ENCODE measurements around the gene ARPC5L. TPM values are rescaled to one million over a fixed set of nuclear protein-coding genes. Genes with fewer than 3 reads are reported as not detected.

ARPC5L gene
- total and polyA plus RNA-seq, 2 of the 13 experiments (the other 11 are each of a cell fraction or from before 2014, with no cell fraction given): 29.9 to 33.8 TPM

DNA sequence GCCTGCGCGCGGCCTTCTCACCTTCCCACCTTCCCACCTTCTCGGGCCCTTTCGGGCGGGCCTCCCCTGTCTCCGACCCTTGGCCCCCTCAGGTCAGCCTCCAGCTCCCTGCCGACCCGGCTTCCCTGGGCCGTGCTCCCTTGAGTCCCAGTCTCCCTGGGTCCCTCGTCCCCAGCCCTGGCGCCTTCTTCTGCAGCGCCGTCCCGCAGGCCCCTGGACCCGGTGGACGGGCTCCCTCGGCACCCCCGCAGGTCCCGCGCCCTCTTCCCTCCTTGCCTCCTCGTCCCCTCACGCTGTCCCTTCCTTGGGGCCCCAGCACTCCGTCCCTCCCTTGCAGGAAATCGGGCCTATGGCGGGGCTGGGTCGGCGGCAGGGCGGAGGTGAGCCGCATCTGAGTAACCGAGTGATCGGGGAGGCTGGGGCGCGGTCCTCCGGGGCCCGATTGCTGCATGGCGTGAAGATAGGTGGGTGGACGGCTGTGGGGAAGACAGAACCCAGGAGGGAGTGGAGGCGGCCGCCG is 7.6 kb downstream of the ARPC5L start (continued):
- TF ChIP-seq, protein P1, sequence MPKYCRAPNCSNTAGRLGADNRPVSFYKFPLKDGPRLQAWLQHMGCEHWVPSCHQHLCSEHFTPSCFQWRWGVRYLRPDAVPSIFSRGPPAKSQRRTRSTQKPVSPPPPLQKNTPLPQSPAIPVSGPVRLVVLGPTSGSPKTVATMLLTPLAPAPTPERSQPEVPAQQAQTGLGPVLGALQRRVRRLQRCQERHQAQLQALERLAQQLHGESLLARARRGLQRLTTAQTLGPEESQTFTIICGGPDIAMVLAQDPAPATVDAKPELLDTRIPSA (CRISPR knock-in tag; IDR thresholded peaks at IDR 0.05; ENCODE audit: borderline replicate concordance): no peak
- TF ChIP-seq MAF1 (CRISPR knock-in tag; IDR thresholded peaks at IDR 0.05; ENCODE audit: borderline replicate concordance): 0 out of 2 replicates have a peak, but pooled peaks have one; percentile 7
- TF ChIP-seq, protein P2, sequence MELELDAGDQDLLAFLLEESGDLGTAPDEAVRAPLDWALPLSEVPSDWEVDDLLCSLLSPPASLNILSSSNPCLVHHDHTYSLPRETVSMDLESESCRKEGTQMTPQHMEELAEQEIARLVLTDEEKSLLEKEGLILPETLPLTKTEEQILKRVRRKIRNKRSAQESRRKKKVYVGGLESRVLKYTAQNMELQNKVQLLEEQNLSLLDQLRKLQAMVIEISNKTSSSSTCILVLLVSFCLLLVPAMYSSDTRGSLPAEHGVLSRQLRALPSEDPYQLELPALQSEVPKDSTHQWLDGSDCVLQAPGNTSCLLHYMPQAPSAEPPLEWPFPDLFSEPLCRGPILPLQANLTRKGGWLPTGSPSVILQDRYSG (CRISPR knock-in tag; IDR thresholded peaks at IDR 0.05): 0 out of 2 replicates have a peak, but pooled peaks have one; percentile 73
- no peak for TF ChIP-seq MYNN (CRISPR knock-in tag; IDR thresholded peaks at IDR 0.05; ENCODE audit: low read depth)
- TF ChIP-seq NKX3-1 (CRISPR knock-in tag; IDR thresholded peaks at IDR 0.05): peak; percentile 15; the same call in 1 of the 2 replicates
- TF ChIP-seq ZBTB7B (CRISPR knock-in tag; IDR thresholded peaks at IDR 0.05): no peak
- TF ChIP-seq MZF1 (CRISPR knock-in tag; IDR thresholded peaks at IDR 0.05; ENCODE audit: borderline replicate concordance): 0 out of 2 replicates have a peak, but pooled peaks have one; percentile 73
- 0 out of 2 replicates have a peak, but pooled peaks have one; percentile 10 for TF ChIP-seq MYC (CRISPR knock-in tag; IDR thresholded peaks at IDR 0.05; ENCODE audit: borderline replicate concordance)
- 0 out of 2 replicates have a peak, but pooled peaks have one; percentile 18 for TF ChIP-seq CENPT (CRISPR knock-in tag; IDR thresholded peaks at IDR 0.05; ENCODE audit: low read depth)
- 0 out of 2 replicates have a peak, but pooled peaks have one; percentile 14 for TF ChIP-seq IRX3 (CRISPR knock-in tag; IDR thresholded peaks at IDR 0.05; ENCODE audit: borderline replicate concordance, low read depth)
- TF ChIP-seq ZNF788 (CRISPR knock-in tag; IDR thresholded peaks at IDR 0.05; ENCODE audit: borderline replicate concordance): 0 out of 2 replicates have a peak, but pooled peaks have one; percentile 27
- no peak for TF ChIP-seq SIX1 (CRISPR knock-in tag; IDR thresholded peaks at IDR 0.05; ENCODE audit: borderline replicate concordance)
- TF ChIP-seq ZNF746 (CRISPR knock-in tag; IDR thresholded peaks at IDR 0.05): 0 out of 2 replicates have a peak, but pooled peaks have one; percentile 6
- TF ChIP-seq MBD4 (IDR thresholded peaks at IDR 0.05; ENCODE audit: borderline replicate concordance, low read length): no peak
- TF ChIP-seq, protein P3, sequence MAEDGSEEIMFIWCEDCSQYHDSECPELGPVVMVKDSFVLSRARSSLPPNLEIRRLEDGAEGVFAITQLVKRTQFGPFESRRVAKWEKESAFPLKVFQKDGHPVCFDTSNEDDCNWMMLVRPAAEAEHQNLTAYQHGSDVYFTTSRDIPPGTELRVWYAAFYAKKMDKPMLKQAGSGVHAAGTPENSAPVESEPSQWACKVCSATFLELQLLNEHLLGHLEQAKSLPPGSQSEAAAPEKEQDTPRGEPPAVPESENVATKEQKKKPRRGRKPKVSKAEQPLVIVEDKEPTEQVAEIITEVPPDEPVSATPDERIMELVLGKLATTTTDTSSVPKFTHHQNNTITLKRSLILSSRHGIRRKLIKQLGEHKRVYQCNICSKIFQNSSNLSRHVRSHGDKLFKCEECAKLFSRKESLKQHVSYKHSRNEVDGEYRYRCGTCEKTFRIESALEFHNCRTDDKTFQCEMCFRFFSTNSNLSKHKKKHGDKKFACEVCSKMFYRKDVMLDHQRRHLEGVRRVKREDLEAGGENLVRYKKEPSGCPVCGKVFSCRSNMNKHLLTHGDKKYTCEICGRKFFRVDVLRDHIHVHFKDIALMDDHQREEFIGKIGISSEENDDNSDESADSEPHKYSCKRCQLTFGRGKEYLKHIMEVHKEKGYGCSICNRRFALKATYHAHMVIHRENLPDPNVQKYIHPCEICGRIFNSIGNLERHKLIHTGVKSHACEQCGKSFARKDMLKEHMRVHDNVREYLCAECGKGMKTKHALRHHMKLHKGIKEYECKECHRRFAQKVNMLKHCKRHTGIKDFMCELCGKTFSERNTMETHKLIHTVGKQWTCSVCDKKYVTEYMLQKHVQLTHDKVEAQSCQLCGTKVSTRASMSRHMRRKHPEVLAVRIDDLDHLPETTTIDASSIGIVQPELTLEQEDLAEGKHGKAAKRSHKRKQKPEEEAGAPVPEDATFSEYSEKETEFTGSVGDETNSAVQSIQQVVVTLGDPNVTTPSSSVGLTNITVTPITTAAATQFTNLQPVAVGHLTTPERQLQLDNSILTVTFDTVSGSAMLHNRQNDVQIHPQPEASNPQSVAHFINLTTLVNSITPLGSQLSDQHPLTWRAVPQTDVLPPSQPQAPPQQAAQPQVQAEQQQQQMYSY (CRISPR knock-in tag; IDR thresholded peaks at IDR 0.05): no peak
- TF ChIP-seq NFE2 (CRISPR knock-in tag; IDR thresholded peaks at IDR 0.05): no peak
- TF ChIP-seq ZMYM3 (CRISPR knock-in tag; IDR thresholded peaks at IDR 0.05): no peak
- TF ChIP-seq GLI4 (CRISPR knock-in tag; IDR thresholded peaks at IDR 0.05; ENCODE audit: borderline replicate concordance): peak; percentile 73; the same call in 1 of the 2 replicates
- TF ChIP-seq, protein P4, sequence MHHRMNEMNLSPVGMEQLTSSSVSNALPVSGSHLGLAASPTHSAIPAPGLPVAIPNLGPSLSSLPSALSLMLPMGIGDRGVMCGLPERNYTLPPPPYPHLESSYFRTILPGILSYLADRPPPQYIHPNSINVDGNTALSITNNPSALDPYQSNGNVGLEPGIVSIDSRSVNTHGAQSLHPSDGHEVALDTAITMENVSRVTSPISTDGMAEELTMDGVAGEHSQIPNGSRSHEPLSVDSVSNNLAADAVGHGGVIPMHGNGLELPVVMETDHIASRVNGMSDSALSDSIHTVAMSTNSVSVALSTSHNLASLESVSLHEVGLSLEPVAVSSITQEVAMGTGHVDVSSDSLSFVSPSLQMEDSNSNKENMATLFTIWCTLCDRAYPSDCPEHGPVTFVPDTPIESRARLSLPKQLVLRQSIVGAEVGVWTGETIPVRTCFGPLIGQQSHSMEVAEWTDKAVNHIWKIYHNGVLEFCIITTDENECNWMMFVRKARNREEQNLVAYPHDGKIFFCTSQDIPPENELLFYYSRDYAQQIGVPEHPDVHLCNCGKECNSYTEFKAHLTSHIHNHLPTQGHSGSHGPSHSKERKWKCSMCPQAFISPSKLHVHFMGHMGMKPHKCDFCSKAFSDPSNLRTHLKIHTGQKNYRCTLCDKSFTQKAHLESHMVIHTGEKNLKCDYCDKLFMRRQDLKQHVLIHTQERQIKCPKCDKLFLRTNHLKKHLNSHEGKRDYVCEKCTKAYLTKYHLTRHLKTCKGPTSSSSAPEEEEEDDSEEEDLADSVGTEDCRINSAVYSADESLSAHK (CRISPR knock-in tag; IDR thresholded peaks at IDR 0.05; ENCODE audit: borderline replicate concordance): no peak
- no peak for TF ChIP-seq SRSF1 (optimal IDR thresholded peaks at IDR 0.05; ENCODE audit: low read depth, low read length)
- TF ChIP-seq KLF9 (CRISPR knock-in tag; IDR thresholded peaks at IDR 0.05; ENCODE audit: low read depth): no peak
- TF ChIP-seq ARID2 (CRISPR knock-in tag; IDR thresholded peaks at IDR 0.05; ENCODE audit: borderline replicate concordance): peak; percentile 22; the same call in 1 of the 2 replicates
- no peak; the same call in 1 of the 2 replicates for TF ChIP-seq AHR (CRISPR knock-in tag; IDR thresholded peaks at IDR 0.05)
